DND-41 (cell line): ENCODE data around the gene USP54.
"Not testable (repeated sequence)": the region's sequence is repeated elsewhere in the genome, so short reads cannot be mapped to it uniquely, and the experiment has no call there.

Experiments used
- ATAC-seq: fragments of 200-7000 bp; cut with Tn5 transposase; 3 replicates; pipeline ENCODE4 v1.9.1; 2021; ENCODE audit warnings: low read depth; ENCODE audit not compliant: insufficient read depth
- DNase-seq: peaks from one replicate; pipeline ENCODE4 v3.0.0-alpha.2; 2020
- H2AFZ ChIP-seq: 2 replicates; pipeline ENCODE4 v1.6.0; 2012; ENCODE audit warnings: low read depth, low read length
- H3K27ac ChIP-seq: 2 replicates; pipeline ENCODE4 v1.5.1; 2012; ENCODE audit warnings: low read length, inconsistent platforms
- H3K27me3 ChIP-seq: fragments of 200-600 bp; sonication (generic); 2 replicates; pipeline ENCODE4 v1.6.0; 2012; ENCODE audit warnings: low read length, mild to moderate bottlenecking, inconsistent platforms; ENCODE audit not compliant: insufficient read depth, poor library complexity
- H3K36me3 ChIP-seq: 2 replicates; pipeline ENCODE4 v1.5.1; 2012; ENCODE audit warnings: low read length, inconsistent platforms; ENCODE audit not compliant: insufficient read depth
- H3K4me1 ChIP-seq: 2 replicates; pipeline ENCODE4 v1.5.1; 2012; ENCODE audit warnings: mild to moderate bottlenecking, low read length; ENCODE audit not compliant: insufficient read depth
- H3K4me2 ChIP-seq: 2 replicates; pipeline ENCODE4 v1.6.0; 2012; ENCODE audit warnings: mild to moderate bottlenecking, moderate library complexity, low read length, inconsistent platforms; ENCODE audit not compliant: insufficient read depth
- H3K4me3 ChIP-seq, 2 experiments: fragments of 200-600 bp in 1 of 2; shearing (Covaris generic) in 1 of 2; 2 replicates each; pipeline ENCODE4 v1.5.1; 2012 to 2016; ENCODE audit warnings: inconsistent platforms in 2 of 2, low read length in 2 of 2, mild to moderate bottlenecking in 2 of 2, low read depth in 1 of 2, moderate library complexity in 1 of 2
- H3K79me2 ChIP-seq: 2 replicates; pipeline ENCODE4 v1.6.0; 2012; ENCODE audit warnings: low read length, inconsistent platforms; ENCODE audit not compliant: insufficient read depth
- H3K9ac ChIP-seq: 2 replicates; pipeline ENCODE4 v1.6.0; 2012; ENCODE audit warnings: low read depth, mild to moderate bottlenecking, inconsistent platforms, low read length, moderate library complexity
- H3K9me3 ChIP-seq: 2 replicates; pipeline ENCODE4 v1.5.1; 2012; ENCODE audit warnings: low read length, moderate library complexity, mild to moderate bottlenecking, inconsistent platforms; ENCODE audit not compliant: insufficient read depth, severe bottlenecking
- H4K20me1 ChIP-seq: 2 replicates; pipeline ENCODE4 v1.6.0; 2012; ENCODE audit warnings: low read length; ENCODE audit not compliant: insufficient read depth
- CTCF ChIP-seq: IDR thresholded peaks from 2 replicates; pipeline ENCODE4 v1.5.1; 2012; ENCODE audit warnings: borderline replicate concordance, low read length, moderate library complexity, mild to moderate bottlenecking; ENCODE audit not compliant: poor library complexity, severe bottlenecking; ENCODE audit errors: extremely low read depth
- EZH2 ChIP-seq: IDR thresholded peaks from 3 replicates; pipeline ENCODE4 v1.6.1; 2012; ENCODE audit warnings: borderline replicate concordance, low read depth, mild to moderate bottlenecking, moderate library complexity, low read length, inconsistent platforms; ENCODE audit not compliant: severe bottlenecking

USP54 gene

GRCh38 chr10:73625884-73626752 lies 35.0 kb upstream of the USP54 start:
- peak; percentile 94 for DNase-seq

GRCh38 chr10:73625004-73625883 lies 34.1 kb upstream of the USP54 start:
- Histone ChIP-seq H3K9ac (peak overlapping the region; percentile 86), H2AFZ (peak overlapping the region; percentile 87), H3K27ac (peak overlapping the region; percentile 69), H3K4me1 (peaks cover 23% of the 10 kb centered on the region), H3K79me2 (peaks cover 21% of the 10 kb centered on the region), H4K20me1 (no peaks in the 10 kb centered on the region), H3K4me2 (peak overlapping the region; percentile 74), H3K4me3 (peak overlapping the region; percentile 47 to 83; a peak in 3 of 4 replicates), H3K9me3 (no peaks in the 10 kb centered on the region), H3K36me3 (0 out of 2 replicates have a peak, but pooled peaks cover 4% of the 10 kb centered on the region), H3K27me3 (no peaks in the 10 kb centered on the region)
- peak; percentile 27 for DNase-seq
- TF ChIP-seq EZH2 = no peak
- TF ChIP-seq CTCF = no peak
- ATAC-seq = peak; percentile 65

More at GRCh38 chr10:73625884-73626752, 35.0 kb upstream of the USP54 start:
- Histone ChIP-seq H3K9ac (peak overlapping the region; percentile 86), H3K36me3 (0 out of 2 replicates have a peak, but pooled peaks cover 4% of the 10 kb centered on the region), H3K27me3 (no peaks in the 10 kb centered on the region), H3K27ac (peak overlapping the region; percentile 93), H3K9me3 (no peaks in the 10 kb centered on the region), H3K4me1 (peaks cover 23% of the 10 kb centered on the region), H3K4me3 (peak overlapping the region; percentile 47 to 83), H4K20me1 (no peaks in the 10 kb centered on the region), H3K4me2 (peak overlapping the region; percentile 74), H2AFZ (peak overlapping the region; percentile 93), H3K79me2 (peaks cover 21% of the 10 kb centered on the region)
- TF ChIP-seq CTCF = no peak
- no peak for TF ChIP-seq EZH2
- ATAC-seq = peak; percentile 96

GRCh38 chr10:73623056-73623455 lies 31.9 kb upstream of the USP54 start:
- H3K79me2 ChIP-seq = peaks cover 21% of the 10 kb centered on the region
- no peak overlapping the region for H3K4me2 ChIP-seq
- H3K27ac ChIP-seq = no peak overlapping the region
- H3K4me3 ChIP-seq = no peak overlapping the region
- peaks cover 23% of the 10 kb centered on the region for H3K4me1 ChIP-seq
- 0 out of 2 replicates have a peak, but pooled peaks cover 4% of the 10 kb centered on the region for H3K36me3 ChIP-seq
- H3K9ac ChIP-seq = no peak overlapping the region
- no peak overlapping the region for H2AFZ ChIP-seq
- H3K27me3 ChIP-seq = no peaks in the 10 kb centered on the region
- TF ChIP-seq CTCF (no peak), EZH2 (no peak)
- DNase-seq = no peak
- no peaks in the 10 kb centered on the region for H4K20me1 ChIP-seq
- no peaks in the 10 kb centered on the region for H3K9me3 ChIP-seq
- ATAC-seq = no peak

- not testable (repeated sequence) for H3K27ac ChIP-seq, H3K4me3 ChIP-seq, H3K27me3 ChIP-seq, H3K79me2 ChIP-seq, H3K9ac ChIP-seq, DNase-seq, H3K4me2 ChIP-seq, H3K9me3 ChIP-seq, H3K36me3 ChIP-seq, H3K4me1 ChIP-seq, H4K20me1 ChIP-seq, H2AFZ ChIP-seq, ATAC-seq
Measured at GRCh38 chr10:73620974-73621373, 29.8 kb upstream of the USP54 start.

GRCh38 chr10:73617143-73617542 lies 26.0 kb upstream of the USP54 start:
- not testable (repeated sequence) for H3K9ac ChIP-seq, DNase-seq, H3K27me3 ChIP-seq, H4K20me1 ChIP-seq, H3K4me2 ChIP-seq, H3K79me2 ChIP-seq, H3K9me3 ChIP-seq, ATAC-seq, H3K4me1 ChIP-seq, H3K27ac ChIP-seq, H3K4me3 ChIP-seq, H3K36me3 ChIP-seq, H2AFZ ChIP-seq
